ENCODE data around the gene MELK. TPM values are rescaled to one million over a fixed set of nuclear protein-coding genes. Genes with fewer than 3 reads are reported as not detected.

Gene MELK
- polyA plus RNA-seq, 1 donor from 2014 or later = 1.8 TPM

- Histone ChIP-seq H2AFZ (ENCODE audit: low read depth, low read length) (no peak overlapping the region), H3F3A (ENCODE audit: insufficient read depth, low read length, poor library complexity, severe bottlenecking) (no peaks in the 10 kb centered on the region), H3K27me3 (ENCODE audit: insufficient read depth, low read depth, low read length) (no peaks in the 10 kb centered on the region), H3K36me3 (ENCODE audit: insufficient read depth, low read length) (no peaks in the 10 kb centered on the region), H4K20me1 (ENCODE audit: insufficient read depth) (no peaks in the 10 kb centered on the region), H3K9me3 (ENCODE audit: low read length) (no peaks in the 10 kb centered on the region), H3K9me2 (ENCODE audit: insufficient read depth, low read length) (no peaks in the 10 kb centered on the region), H3K27ac (ENCODE audit: low read length) (no peak overlapping the region), H3K4me3 (ENCODE audit: low read length) (no peak overlapping the region), H3K4me2 (ENCODE audit: low read length) (no peak overlapping the region), H3K9ac (ENCODE audit: low read length) (no peak overlapping the region), H3K79me2 (replicated peaks; ENCODE audit: insufficient read depth, low read length) (no peaks in the 10 kb centered on the region)
- TF ChIP-seq EZH2 (IDR thresholded peaks at IDR 0.05; ENCODE audit: borderline replicate concordance, insufficient read depth, low read length, poor library complexity, severe bottlenecking) (no peak), POLR2AphosphoS5 (IDR thresholded peaks at IDR 0.05) (no peak), SMC3 (conservative IDR thresholded peaks at IDR 0.05; ENCODE audit: poor library complexity) (no peak), RAD21 (conservative IDR thresholded peaks at IDR 0.05) (no peak), MXI1 (conservative IDR thresholded peaks at IDR 0.05; ENCODE audit: poor library complexity, severe bottlenecking) (no peak), EP300 (conservative IDR thresholded peaks at IDR 0.05; ENCODE audit: poor library complexity, severe bottlenecking) (no peak), TAF1 (IDR thresholded peaks at IDR 0.05; ENCODE audit: low read depth) (no peak), CTCF (IDR thresholded peaks at IDR 0.05; ENCODE audit: poor library complexity, severe bottlenecking) (no peak), REST (IDR thresholded peaks at IDR 0.05; ENCODE audit: borderline replicate concordance) (no peak)
These were observed 84.1 kb downstream of the MELK start for GRCh38 chr9:36656842-36657241.

GRCh38 chr9:36659500-36659899, 86.8 kb downstream of the MELK start:
- H4K20me1 ChIP-seq (ENCODE audit: insufficient read depth) = no peaks in the 10 kb centered on the region
- no peak overlapping the region for H3K9ac ChIP-seq (ENCODE audit: low read length)
- TF ChIP-seq TAF1 (IDR thresholded peaks at IDR 0.05; ENCODE audit: low read depth) = no peak
- TF ChIP-seq RAD21 (conservative IDR thresholded peaks at IDR 0.05) = no peak
- no peak for TF ChIP-seq SMC3 (conservative IDR thresholded peaks at IDR 0.05; ENCODE audit: poor library complexity)
- TF ChIP-seq CTCF (IDR thresholded peaks at IDR 0.05; ENCODE audit: poor library complexity, severe bottlenecking) = no peak
- TF ChIP-seq POLR2AphosphoS5 (IDR thresholded peaks at IDR 0.05) = no peak
- no peak for TF ChIP-seq REST (IDR thresholded peaks at IDR 0.05; ENCODE audit: borderline replicate concordance)
- TF ChIP-seq MXI1 (conservative IDR thresholded peaks at IDR 0.05; ENCODE audit: poor library complexity, severe bottlenecking) = no peak
- TF ChIP-seq EP300 (conservative IDR thresholded peaks at IDR 0.05; ENCODE audit: poor library complexity, severe bottlenecking) = no peak
- no peak for TF ChIP-seq EZH2 (IDR thresholded peaks at IDR 0.05; ENCODE audit: borderline replicate concordance, insufficient read depth, low read length, poor library complexity, severe bottlenecking)
- no peaks in the 10 kb centered on the region for H3F3A ChIP-seq (ENCODE audit: insufficient read depth, low read length, poor library complexity, severe bottlenecking)
- no peaks in the 10 kb centered on the region for H3K9me2 ChIP-seq (ENCODE audit: insufficient read depth, low read length)
- H2AFZ ChIP-seq (ENCODE audit: low read depth, low read length) = no peak overlapping the region
- no peaks in the 10 kb centered on the region for H3K27me3 ChIP-seq (ENCODE audit: insufficient read depth, low read depth, low read length)
- no peak overlapping the region for H3K4me3 ChIP-seq (ENCODE audit: low read length)
- no peaks in the 10 kb centered on the region for H3K9me3 ChIP-seq (ENCODE audit: low read length)
- H3K27ac ChIP-seq (ENCODE audit: low read length) = no peak overlapping the region
- H3K36me3 ChIP-seq (ENCODE audit: insufficient read depth, low read length) = no peaks in the 10 kb centered on the region
- H3K79me2 ChIP-seq (replicated peaks; ENCODE audit: insufficient read depth, low read length) = no peaks in the 10 kb centered on the region
- no peak overlapping the region for H3K4me2 ChIP-seq (ENCODE audit: low read length)

Data from neural cell (in vitro differentiated cells).